ENCODE results near the gene SCAI.
"Not testable (repeated sequence)": the region's sequence is repeated elsewhere in the genome, so short reads cannot be mapped to it uniquely, and the experiment has no call there.

The SCAI gene

GRCh38 chr9:125143377-125144090 is at the start of gene SCAI:
TSS of gene SCAI (minus strand) at chr9:125143528. CDS start at chr9:125143437, 91 bp downstream.
- DNase-seq: peak; percentile 98 to 99

- peak in 1 of 2 donors; percentile 3 for DNase-seq
Measured at GRCh38 chr9:125190361-125190801, 47.1 kb upstream of the SCAI start.

- peak; percentile 96 to 97 for DNase-seq
Measured at GRCh38 chr9:125189361-125190289, 46.3 kb upstream of the SCAI start, which contains the start of gene PPP6C. TSS of gene PPP6C (minus strand) at chr9:125189803. CDS start at chr9:125189718, 85 bp downstream.

GRCh38 chr9:125189011-125189360 is 45.7 kb upstream of the SCAI start:
- DNase-seq: peak; percentile 14 to 31

- no peak for DNase-seq
Measured at GRCh38 chr9:125183561-125183960, 40.2 kb upstream of the SCAI start.

- no peak for DNase-seq
Measured at GRCh38 chr9:125183054-125183453, 39.7 kb upstream of the SCAI start.

GRCh38 chr9:125181756-125182155 is 38.4 kb upstream of the SCAI start:
- DNase-seq: not testable (repeated sequence)

- DNase-seq: no peak
Measured at GRCh38 chr9:125180876-125181275, 37.5 kb upstream of the SCAI start.

- not testable (repeated sequence) for DNase-seq
Measured at GRCh38 chr9:125179776-125180175, 36.4 kb upstream of the SCAI start.

GRCh38 chr9:125177888-125178287 is 34.6 kb upstream of the SCAI start:
- DNase-seq: no peak

- no peak for DNase-seq
Measured at GRCh38 chr9:125176636-125177035, 33.3 kb upstream of the SCAI start.

GRCh38 chr9:125172031-125172755 is 28.9 kb upstream of the SCAI start:
- no peak for DNase-seq

- no peak for DNase-seq
Measured at GRCh38 chr9:125169895-125170294, 26.6 kb upstream of the SCAI start.

GRCh38 chr9:125166762-125167161 is 23.4 kb upstream of the SCAI start:
- DNase-seq: no peak

GRCh38 chr9:125162891-125163290 is 19.6 kb upstream of the SCAI start:
- not testable (repeated sequence) for DNase-seq

- no peak for DNase-seq
Measured at GRCh38 chr9:125161284-125161918, 18.1 kb upstream of the SCAI start.

GRCh38 chr9:125160750-125161149 is 17.4 kb upstream of the SCAI start:
- DNase-seq: no peak

GRCh38 chr9:125156551-125156950 is 13.2 kb upstream of the SCAI start:
- DNase-seq: no peak

- no peak for DNase-seq
Measured at GRCh38 chr9:125153712-125154367, 10.5 kb upstream of the SCAI start.

- no peak for DNase-seq
Measured at GRCh38 chr9:125151730-125152129, 8.4 kb upstream of the SCAI start.

- DNase-seq: no peak
Measured at GRCh38 chr9:125150349-125151245, 7.3 kb upstream of the SCAI start.
